ENCODE measurements around the gene MTUS2.

- TF ChIP-seq, protein P1, sequence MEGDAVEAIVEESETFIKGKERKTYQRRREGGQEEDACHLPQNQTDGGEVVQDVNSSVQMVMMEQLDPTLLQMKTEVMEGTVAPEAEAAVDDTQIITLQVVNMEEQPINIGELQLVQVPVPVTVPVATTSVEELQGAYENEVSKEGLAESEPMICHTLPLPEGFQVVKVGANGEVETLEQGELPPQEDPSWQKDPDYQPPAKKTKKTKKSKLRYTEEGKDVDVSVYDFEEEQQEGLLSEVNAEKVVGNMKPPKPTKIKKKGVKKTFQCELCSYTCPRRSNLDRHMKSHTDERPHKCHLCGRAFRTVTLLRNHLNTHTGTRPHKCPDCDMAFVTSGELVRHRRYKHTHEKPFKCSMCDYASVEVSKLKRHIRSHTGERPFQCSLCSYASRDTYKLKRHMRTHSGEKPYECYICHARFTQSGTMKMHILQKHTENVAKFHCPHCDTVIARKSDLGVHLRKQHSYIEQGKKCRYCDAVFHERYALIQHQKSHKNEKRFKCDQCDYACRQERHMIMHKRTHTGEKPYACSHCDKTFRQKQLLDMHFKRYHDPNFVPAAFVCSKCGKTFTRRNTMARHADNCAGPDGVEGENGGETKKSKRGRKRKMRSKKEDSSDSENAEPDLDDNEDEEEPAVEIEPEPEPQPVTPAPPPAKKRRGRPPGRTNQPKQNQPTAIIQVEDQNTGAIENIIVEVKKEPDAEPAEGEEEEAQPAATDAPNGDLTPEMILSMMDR (IDR thresholded peaks at IDR 0.05; ENCODE audit: insufficient read depth, low read length) = no peak
- no peak for TF ChIP-seq POLR2AphosphoS5 (IDR thresholded peaks at IDR 0.05; ENCODE audit: low read depth)
- no peak for TF ChIP-seq REST (IDR thresholded peaks at IDR 0.05; ENCODE audit: insufficient replicate concordance, low read depth)
- TF ChIP-seq SPI1 (IDR thresholded peaks at IDR 0.05; ENCODE audit: borderline replicate concordance, low read depth) = no peak
- TF ChIP-seq GABPA (IDR thresholded peaks at IDR 0.05; ENCODE audit: low read depth) = no peak
Observed at GRCh38 chr13:29099781-29100406, 279.8 kb downstream of the MTUS2 start.

Data from HL-60 (cell line).